Neural crest cell (in vitro differentiated cells): ENCODE results near the gene ADSS1. TPM values are rescaled to one million over a fixed set of nuclear protein-coding genes. Genes with fewer than 3 reads are reported as not detected.
"Not testable (repeated sequence)": the region's sequence is repeated elsewhere in the genome, so short reads cannot be mapped to it uniquely, and the experiment has no call there.

Experiments used
- DNase-seq: peaks from one replicate; pipeline ENCODE4 v3.0.0; 2021; ENCODE audit warnings: low read depth, mixed read lengths, low spot score
- H3K27ac Mint-ChIP-seq: one replicate; pipeline ENCODE4 v1.8.0; 2021; ENCODE audit warnings: mild to moderate bottlenecking, mixed read lengths; ENCODE audit not compliant: unreplicated experiment
- H3K27me3 Mint-ChIP-seq: 2 replicates; pipeline ENCODE4 v1.8.0; 2021; ENCODE audit warnings: low read depth, mild to moderate bottlenecking, mixed read lengths
- H3K36me3 Mint-ChIP-seq: 2 replicates; pipeline ENCODE4 v1.8.0; 2021; ENCODE audit warnings: low read depth, mild to moderate bottlenecking, mixed read lengths
- H3K4me1 Mint-ChIP-seq: 2 replicates; pipeline ENCODE4 v1.8.0; 2021; ENCODE audit warnings: mixed read lengths
- H3K4me3 Mint-ChIP-seq: one replicate; pipeline ENCODE4 v1.8.0; 2021; ENCODE audit warnings: mild to moderate bottlenecking, mixed read lengths
- H3K9me3 Mint-ChIP-seq: 2 replicates; pipeline ENCODE4 v1.8.0; 2021; ENCODE audit warnings: mixed read lengths
- CTCF ChIP-seq: fragments of 200-600 bp; sonication (generic); conservative IDR thresholded peaks from 2 replicates; pipeline ENCODE4 v1.5.0; 2021; ENCODE audit warnings: antibody characterized with exemption, mild to moderate bottlenecking
- total RNA-seq: library from RNA; stranded (reverse); gene quantifications from 2 replicates; pipeline ENCODE4 v1.2.1, GENCODE V29; 2021

Gene ADSS1
- total RNA-seq, 1 donor from 2014 or later, result 5.0 TPM

DNA sequence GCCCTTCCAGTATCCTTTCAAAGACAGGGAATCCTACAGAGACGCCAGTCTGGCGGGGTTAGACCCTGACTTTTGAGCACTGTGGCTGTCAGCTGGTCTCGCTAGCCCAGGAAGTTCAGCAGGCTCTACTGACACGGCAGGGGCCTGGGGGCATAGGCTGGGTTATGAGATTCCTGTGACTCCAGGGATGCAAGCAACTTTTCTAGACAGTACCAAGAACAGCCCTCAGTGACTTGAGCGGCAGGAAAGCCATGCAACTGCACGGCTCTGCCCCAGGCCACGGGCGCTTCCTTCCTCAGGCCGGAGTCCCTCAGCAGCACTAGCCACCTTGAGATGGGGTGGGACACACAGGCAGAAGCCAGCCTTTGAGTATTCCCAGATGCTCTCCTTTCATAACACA lies 23.8 kb downstream of the ADSS1 start:
- Mint-ChIP-seq H3K36me3 (peaks cover 7% of the 10 kb centered on the region), H3K27me3 (peaks cover 4% of the 10 kb centered on the region), H3K4me1 (peaks cover 34% of the 10 kb centered on the region), H3K27ac (peak overlapping the region; percentile 12), H3K9me3 (no peaks in the 10 kb centered on the region), H3K4me3 (peak overlapping the region; percentile 47)
- no peak for DNase-seq
- TF ChIP-seq CTCF, result no peak

GRCh38 chr14:104749111-104749649 lies 25.2 kb downstream of the ADSS1 start:
- Mint-ChIP-seq H3K36me3 (peaks cover 7% of the 10 kb centered on the region), H3K9me3 (no peaks in the 10 kb centered on the region), H3K27ac (peak overlapping the region; percentile 85), H3K4me3 (no peak overlapping the region), H3K4me1 (peaks cover 33% of the 10 kb centered on the region), H3K27me3 (peaks cover 4% of the 10 kb centered on the region)
- no peak for DNase-seq
- TF ChIP-seq CTCF, result no peak

DNA sequence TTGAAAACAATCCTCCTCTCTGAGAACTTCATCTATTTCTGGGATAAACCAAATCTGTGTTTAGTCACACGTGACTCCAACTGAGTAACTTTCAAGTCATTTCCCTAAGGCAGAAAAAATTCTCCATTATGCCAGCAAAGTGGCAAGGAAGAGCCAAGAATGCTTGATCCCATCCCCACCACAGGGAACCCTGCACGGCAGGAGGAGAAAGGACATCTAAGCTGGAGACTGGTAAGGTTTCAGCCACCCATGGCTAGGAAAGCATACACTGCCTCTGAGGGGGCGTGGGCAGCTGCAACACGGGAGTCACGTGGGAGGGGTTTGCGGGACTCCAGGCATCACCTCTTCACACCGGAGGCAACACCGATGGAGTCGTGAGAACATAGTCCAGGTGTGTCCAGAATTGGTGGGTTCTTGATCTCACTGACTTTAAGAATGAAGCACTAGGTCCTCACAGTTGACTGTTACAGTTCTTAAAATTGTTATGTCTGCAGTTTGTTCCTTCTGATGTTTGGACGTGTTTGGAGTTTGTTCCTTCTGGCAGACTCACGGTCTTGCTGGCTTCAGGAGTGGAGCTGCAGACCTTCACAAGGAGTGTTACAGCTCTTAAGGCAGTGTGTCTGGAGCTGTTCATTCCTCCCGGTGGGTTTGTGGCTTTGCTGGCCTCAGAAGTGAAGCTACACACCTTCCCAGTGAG lies 26.2 kb downstream of the ADSS1 start:
- Mint-ChIP-seq H3K27ac (no peak overlapping the region), H3K4me3 (no peak overlapping the region), H3K4me1 (peaks cover 39% of the 10 kb centered on the region), H3K36me3 (peaks cover 7% of the 10 kb centered on the region), H3K27me3 (peaks cover 4% of the 10 kb centered on the region), H3K9me3 (no peaks in the 10 kb centered on the region)
- no peak for DNase-seq
- TF ChIP-seq CTCF, result no peak

GRCh38 chr14:104750753-104751057 lies 26.7 kb downstream of the ADSS1 start:
- not testable (repeated sequence) for DNase-seq, H3K27ac Mint-ChIP-seq, H3K27me3 Mint-ChIP-seq, H3K9me3 Mint-ChIP-seq, H3K36me3 Mint-ChIP-seq
- Mint-ChIP-seq H3K4me1 (peaks cover 37% of the 10 kb centered on the region), H3K4me3 (peak overlapping the region; percentile 49)

GRCh38 chr14:104751539-104752422 lies 27.8 kb downstream of the ADSS1 start:
- H3K27ac Mint-ChIP-seq, result no peak overlapping the region
- peaks cover 7% of the 10 kb centered on the region for H3K36me3 Mint-ChIP-seq
- H3K4me3 Mint-ChIP-seq, result peak overlapping the region; percentile 97
- H3K27me3 Mint-ChIP-seq, result peaks cover 4% of the 10 kb centered on the region
- DNase-seq, result no peak
- no peaks in the 10 kb centered on the region for H3K9me3 Mint-ChIP-seq
- H3K4me1 Mint-ChIP-seq, result peaks cover 37% of the 10 kb centered on the region
- no peak for TF ChIP-seq CTCF

GRCh38 chr14:104752423-104752734 lies 28.4 kb downstream of the ADSS1 start:
- H3K36me3 Mint-ChIP-seq, result peaks cover 7% of the 10 kb centered on the region
- no peak for DNase-seq
- peak overlapping the region; percentile 97 for H3K4me3 Mint-ChIP-seq
- peaks cover 4% of the 10 kb centered on the region for H3K27me3 Mint-ChIP-seq
- H3K9me3 Mint-ChIP-seq, result no peaks in the 10 kb centered on the region
- TF ChIP-seq CTCF, result no peak
- H3K4me1 Mint-ChIP-seq, result peaks cover 37% of the 10 kb centered on the region
- no peak overlapping the region for H3K27ac Mint-ChIP-seq
